Ovary (tissue), 9 donors: Measurements from ENCODE around the gene NOX5. TPM values are rescaled to one million over a fixed set of nuclear protein-coding genes. Genes with fewer than 3 reads are reported as not detected.

Experiments
- DNase-seq, 5 donors: peaks; one replicate each; pipeline ENCODE4 v3.0.0-alpha.2; 2019 to 2020
- H3K27ac ChIP-seq, 2 donors: fragments of 200-600 bp; one replicate each; pipeline versions ENCODE4 v1.5.1 to v1.8.0; 2019 to 2022
- H3K27me3 ChIP-seq: fragments of 200-600 bp; one replicate; pipeline ENCODE4 v1.8.0; 2022
- H3K36me3 ChIP-seq: fragments of 200-600 bp; sonication (generic); one replicate; pipeline ENCODE4 v1.5.1; 2019
- H3K4me1 ChIP-seq: one replicate; pipeline ENCODE4 v1.8.1; 2013; ENCODE audit warnings: mild to moderate bottlenecking, moderate library complexity; ENCODE audit not compliant: insufficient read depth
- H3K4me3 ChIP-seq: fragments of 200-600 bp; sonication (generic); one replicate; pipeline ENCODE4 v1.5.1; 2017
- H3K9me3 ChIP-seq, 2 donors: fragments of 200-600 bp in 1 of 2; sonication (generic) in 1 of 2; one replicate each; pipeline versions ENCODE4 v1.5.1 to v1.8.1; 2013 to 2019; ENCODE audit warnings: mild to moderate bottlenecking in 1 of 2, moderate library complexity in 1 of 2
- EP300 ChIP-seq: sonication (generic); formaldehyde crosslinking; IDR thresholded peaks from one replicate; pipeline ENCODE4 v1.6.1; 2017; ENCODE audit warnings: antibody characterized with exemption
- POLR2A ChIP-seq: fragments of 450-650 bp; IDR thresholded peaks from one replicate; pipeline ENCODE4 v1.6.1; 2017; ENCODE audit warnings: antibody characterized with exemption, mild to moderate bottlenecking, moderate library complexity
- WGBS, 3 donors: extraction: QIAGEN DNeasy Blood & Tissue Kit in 1 of 3; methylation state at CpG; one replicate each; pipeline versions ENCODE4 v1.1.5 to v1.1.7; 2013 to 2017; 5-methylcytosine and 5-hydroxymethylcytosine counted together
- intact Hi-C, 4 donors: fragments of 100-400 bp; cut with DNase I; formaldehyde crosslinking; loops; one replicate each; pipeline versions ENCODE4 v1.11.0 to v1.15.1; 2022 to 2023
- polyA plus RNA-seq, 2 donors: library from polyadenylated mRNA; stranded (reverse); fragments of 200-250 nt in 1 of 2; fragments of 350-450 nt in 1 of 2; fragmentation: Illumina TruSeq in 1 of 2; extraction: RNeasy Lipid Tissue Mini Kit (QIAGEN cat#74804) in 1 of 2; gene quantifications; one replicate each; pipeline ENCODE4 v1.2.3, GENCODE V29; 2013 to 2014
- total RNA-seq, 7 donors: library from RNA; depleted of rRNA in 2 of 7; stranded (reverse); fragments of >200 nt in 2 of 7; fragmentation: NEBNext Ultra II Directional in 3 of 7; extraction: Animal tissue kit (Norgen Biotek cat#: 25700) in 3 of 7; gene quantifications; one replicate each; pipeline versions ENCODE4 v1.1.0 to v1.2.4, GENCODE V29; 2016 to 2023
- TF ChIP-seq, protein P1 (sequence below), 3 donors: fragments of 450-650 bp in 2 of 3; fragments of 200-600 bp in 1 of 3; IDR thresholded peaks; one replicate each; pipeline versions ENCODE4 v1.5.1 to v1.8.0; 2016 to 2022; ENCODE audit warnings: antibody characterized with exemption in 3 of 3, mild to moderate bottlenecking in 1 of 3
- donor health status: DM: no; HTN: no; CAD: no; lungs with moderate emphysema.
- donor health status: DM: no; HTN: no; CAD: no.
- donor health status: Bipolar disorder and iron deficiency.
- donor health status: DM: yes; HTN: yes; CAD: no.
- donor health status: DM: no; HTN: no; CAD: no.
- donor health status: DM: yes; HTN: yes; CAD: no.

The NOX5 gene
- total and polyA plus RNA-seq, 9 donors: 0.10 to 1.5 (median 0.42) TPM; not detected in 1

DNA sequence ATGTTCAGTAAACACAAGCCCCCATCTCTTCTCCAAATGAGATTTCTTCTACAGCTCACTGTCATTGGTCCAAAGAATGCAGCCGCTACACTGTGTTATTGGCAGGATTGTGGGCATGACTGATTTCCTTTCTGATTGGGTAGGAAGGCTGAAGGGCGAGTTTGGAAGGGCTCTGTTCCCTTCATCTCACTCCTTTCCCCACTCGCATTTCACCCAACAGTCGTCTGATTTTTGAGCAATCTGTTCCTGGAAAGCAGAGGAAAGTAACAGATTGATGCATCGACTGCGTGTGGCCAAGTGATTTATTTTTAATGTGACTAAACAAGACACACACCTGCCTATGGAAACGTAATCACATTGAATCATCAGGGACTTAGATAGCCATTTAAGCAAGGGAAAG lies 55.5 kb downstream of the NOX5 start:
- TF ChIP-seq, protein P1, sequence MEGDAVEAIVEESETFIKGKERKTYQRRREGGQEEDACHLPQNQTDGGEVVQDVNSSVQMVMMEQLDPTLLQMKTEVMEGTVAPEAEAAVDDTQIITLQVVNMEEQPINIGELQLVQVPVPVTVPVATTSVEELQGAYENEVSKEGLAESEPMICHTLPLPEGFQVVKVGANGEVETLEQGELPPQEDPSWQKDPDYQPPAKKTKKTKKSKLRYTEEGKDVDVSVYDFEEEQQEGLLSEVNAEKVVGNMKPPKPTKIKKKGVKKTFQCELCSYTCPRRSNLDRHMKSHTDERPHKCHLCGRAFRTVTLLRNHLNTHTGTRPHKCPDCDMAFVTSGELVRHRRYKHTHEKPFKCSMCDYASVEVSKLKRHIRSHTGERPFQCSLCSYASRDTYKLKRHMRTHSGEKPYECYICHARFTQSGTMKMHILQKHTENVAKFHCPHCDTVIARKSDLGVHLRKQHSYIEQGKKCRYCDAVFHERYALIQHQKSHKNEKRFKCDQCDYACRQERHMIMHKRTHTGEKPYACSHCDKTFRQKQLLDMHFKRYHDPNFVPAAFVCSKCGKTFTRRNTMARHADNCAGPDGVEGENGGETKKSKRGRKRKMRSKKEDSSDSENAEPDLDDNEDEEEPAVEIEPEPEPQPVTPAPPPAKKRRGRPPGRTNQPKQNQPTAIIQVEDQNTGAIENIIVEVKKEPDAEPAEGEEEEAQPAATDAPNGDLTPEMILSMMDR (IDR thresholded peaks at IDR 0.05): no peak
- TF ChIP-seq EP300: no peak
- DNase-seq: no peak
- Histone ChIP-seq H3K9me3 (no peaks in the 10 kb centered on the region), H3K27ac (no peak overlapping the region), H3K4me1 (no peaks in the 10 kb centered on the region), H3K36me3 (no peaks in the 10 kb centered on the region), H3K27me3 (no peaks in the 10 kb centered on the region), H3K4me3 (no peak overlapping the region)
- 83 to 86% (median 85%) methylated on average over 7 of the region's 7 CpGs for WGBS, 3 donors
- intact Hi-C loops: loop anchor here in 1 of 4 donors (10.0 kb wide), 1 partner anchor 195 kb away; no protein-coding TSS in a partner anchor

DNA sequence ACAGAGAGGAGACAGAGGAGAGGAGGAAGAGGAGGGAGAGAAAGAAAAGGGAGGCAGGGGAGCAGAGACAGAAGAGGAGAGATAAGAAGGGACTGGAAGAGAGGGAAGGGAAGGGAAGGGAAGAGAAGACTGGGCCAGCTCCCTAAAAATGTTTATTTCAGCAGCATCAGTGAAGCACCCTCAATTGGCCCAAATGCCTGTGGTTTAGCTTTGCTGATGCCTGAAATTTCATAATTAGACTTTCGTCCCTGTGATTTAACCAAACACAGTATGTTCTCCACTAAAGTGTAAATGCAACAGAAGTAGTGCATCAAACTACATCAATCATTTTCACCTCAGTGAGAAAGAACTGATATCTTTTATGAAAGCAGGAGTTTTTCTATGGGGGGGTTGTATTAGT lies 55.9 kb downstream of the NOX5 start:
- Histone ChIP-seq H3K27ac (no peak overlapping the region), H3K4me1 (no peaks in the 10 kb centered on the region), H3K36me3 (no peaks in the 10 kb centered on the region), H3K9me3 (no peaks in the 10 kb centered on the region), H3K27me3 (no peaks in the 10 kb centered on the region), H3K4me3 (no peak overlapping the region)
- 86 to 96% (median 90%) methylated on average over 1 of the region's 1 CpG for WGBS, 3 donors
- intact Hi-C loops: no loop called here
- no peak for DNase-seq
- TF ChIP-seq POLR2A (no peak), EP300 (no peak)
- TF ChIP-seq, protein P1 (IDR thresholded peaks at IDR 0.05): no peak

DNA sequence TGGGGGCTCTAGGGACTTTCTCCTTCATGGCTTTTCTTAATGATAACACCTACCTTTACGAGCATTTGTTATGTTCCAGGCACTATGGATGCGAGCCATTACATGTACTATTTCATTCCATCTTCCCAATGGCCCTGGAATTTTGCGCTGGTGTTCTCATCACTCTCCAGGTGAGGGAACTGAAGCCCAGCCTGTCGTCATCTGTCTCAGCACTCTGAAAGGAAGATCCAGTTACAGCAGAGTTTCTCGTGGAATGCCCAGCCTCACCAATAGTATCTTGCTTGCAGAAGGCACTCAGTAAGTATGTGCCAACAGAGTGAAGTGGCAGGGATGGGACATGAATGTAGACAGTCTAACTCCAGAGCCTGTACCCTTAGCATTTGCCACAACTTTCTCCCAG lies 56.8 kb downstream of the NOX5 start:
- Histone ChIP-seq H3K4me1 (no peaks in the 10 kb centered on the region), H3K9me3 (no peaks in the 10 kb centered on the region), H3K4me3 (no peak overlapping the region), H3K27me3 (no peaks in the 10 kb centered on the region), H3K36me3 (no peaks in the 10 kb centered on the region), H3K27ac (no peak overlapping the region)
- WGBS, 3 donors: 81 to 88% (median 86%) methylated on average over 5 of the region's 5 CpGs
- intact Hi-C loops: no loop called here
- DNase-seq: no peak
- no peak for TF ChIP-seq POLR2A
- TF ChIP-seq EP300: no peak
- TF ChIP-seq, protein P1 (IDR thresholded peaks at IDR 0.05): no peak

DNA sequence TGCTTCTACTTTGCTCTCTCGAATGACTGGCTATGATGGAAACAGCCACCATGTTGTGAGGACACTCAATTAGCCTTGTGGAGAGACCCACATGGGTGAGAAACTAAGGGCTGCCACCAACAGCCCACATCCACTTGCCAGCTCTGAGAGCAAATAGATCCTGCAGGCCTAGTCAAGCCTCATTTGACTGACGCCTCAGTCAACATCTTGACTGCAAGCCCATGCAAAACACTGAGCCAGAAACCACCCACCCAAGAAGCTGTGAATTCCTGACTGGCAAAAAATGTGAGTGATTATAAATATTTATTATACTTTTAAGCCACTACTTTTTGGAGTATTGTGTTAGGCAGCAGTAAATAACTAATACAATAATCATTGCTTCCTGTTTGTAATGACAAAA lies 58.4 kb downstream of the NOX5 start:
- no peaks in the 10 kb centered on the region for H3K27me3 ChIP-seq

More for the DNA sequence above, 58.4 kb downstream of the NOX5 start:
- Histone ChIP-seq H3K27ac (no peak overlapping the region), H3K36me3 (no peaks in the 10 kb centered on the region), H3K9me3 (no peaks in the 10 kb centered on the region), H3K4me3 (no peak overlapping the region), H3K4me1 (no peaks in the 10 kb centered on the region)
- TF ChIP-seq POLR2A (no peak), EP300 (no peak)
- TF ChIP-seq, protein P1 (IDR thresholded peaks at IDR 0.05): no peak
- 93 to 100% (median 95%) methylated on average over 2 of the region's 2 CpGs for WGBS, 3 donors
- no peak for DNase-seq
- intact Hi-C loops: no loop called here
